IMR-90 (cell line): ENCODE data around the gene JSRP1. TPM values are rescaled to one million over a fixed set of nuclear protein-coding genes. Genes with fewer than 3 reads are reported as not detected.

ENCODE experiments used
- ATAC-seq: fragments of 200-7000 bp; cut with Tn5 transposase; 2 replicates; pipeline ENCODE4 v1.9.1; 2020; ENCODE audit warnings: low read depth, mild to moderate bottlenecking, moderate library complexity
- BruUV-seq: library from RNA; stranded (reverse); fragments of 400-500 nt; replicated peaks from 2 replicates; lab custom pipeline; 2021; lab: Mats Ljungman, UMichigan
- CTCF ChIA-PET: fragments of 300-600 bp; formaldehyde crosslinking; extraction: SDS; loops from one replicate; lab custom pipeline; 2021; ENCODE audit warnings: antibody characterized with exemption; lab: Yijun Ruan, JAX
- POLR2A ChIA-PET: fragments of 300-600 bp; sonication (Branson Sonifier 250); formaldehyde crosslinking; loops from one replicate; lab custom pipeline; 2022; ENCODE audit warnings: antibody characterized with exemption; ENCODE audit not compliant: unreplicated experiment; lab: Charles Lee
- DNase-seq: peaks from one replicate; pipeline ENCODE4 v3.0.0; 2013
- H2AFZ ChIP-seq: replicated peaks from 2 replicates; pipeline ENCODE3; 2013; ENCODE audit warnings: low read length, mild to moderate bottlenecking; ENCODE audit not compliant: poor library complexity
- H2AK5ac ChIP-seq: 2 replicates; pipeline ENCODE4 v1.6.1; 2013; ENCODE audit warnings: low read depth, low read length, inconsistent platforms
- H2AK9ac ChIP-seq: replicated peaks from 2 replicates; pipeline ENCODE3; 2013; ENCODE audit warnings: mild to moderate bottlenecking, low read depth, low read length, moderate library complexity; ENCODE audit not compliant: poor library complexity
- H2BK120ac ChIP-seq: 2 replicates; pipeline ENCODE4 v1.6.1; 2013; ENCODE audit warnings: low read depth, low read length, inconsistent platforms
- H2BK15ac ChIP-seq: 3 replicates; pipeline ENCODE4 v1.6.1; 2013; ENCODE audit warnings: low read depth, low read length, inconsistent platforms
- H2BK20ac ChIP-seq: 2 replicates; pipeline ENCODE4 v1.6.1; 2013; ENCODE audit warnings: low read depth, mild to moderate bottlenecking, inconsistent platforms, low read length, moderate library complexity
- H2BK5ac ChIP-seq: 2 replicates; pipeline ENCODE4 v1.6.1; 2013; ENCODE audit warnings: mild to moderate bottlenecking, low read depth, low read length, inconsistent platforms; ENCODE audit not compliant: poor library complexity, severe bottlenecking
- H3K14ac ChIP-seq: replicated peaks from 2 replicates; pipeline ENCODE4 v1.6.1; 2013; ENCODE audit warnings: low read depth, low read length, inconsistent platforms
- H3K18ac ChIP-seq: 2 replicates; pipeline ENCODE4 v1.6.1; 2013; ENCODE audit warnings: low read depth, low read length, control low read depth
- H3K23ac ChIP-seq: 2 replicates; pipeline ENCODE4 v1.6.1; 2013; ENCODE audit warnings: low read depth, low read length, inconsistent platforms
- H3K27ac ChIP-seq: 2 replicates; pipeline ENCODE4 v1.5.1; 2013; ENCODE audit warnings: mild to moderate bottlenecking, control low read depth, low read length; ENCODE audit not compliant: insufficient read depth
- H3K27me3 ChIP-seq: 2 replicates; pipeline ENCODE4 v1.6.1; 2013; ENCODE audit warnings: low read length; ENCODE audit not compliant: control insufficient read depth, insufficient read depth
- H3K36me3 ChIP-seq: 2 replicates; pipeline ENCODE4 v1.6.1; 2013; ENCODE audit warnings: low read length, mixed read lengths; ENCODE audit not compliant: control insufficient read depth, insufficient read depth
- H3K4ac ChIP-seq: 2 replicates; pipeline ENCODE4 v1.6.1; 2013; ENCODE audit warnings: low read depth, low read length, inconsistent platforms
- H3K4me1 ChIP-seq: 2 replicates; pipeline ENCODE4 v1.6.1; 2013; ENCODE audit warnings: low read length, mixed read lengths; ENCODE audit not compliant: control insufficient read depth, insufficient read depth
- H3K4me2 ChIP-seq: 2 replicates; pipeline ENCODE4 v1.6.1; 2013; ENCODE audit warnings: low read depth, mild to moderate bottlenecking, control low read depth, low read length, moderate library complexity
- H3K4me3 ChIP-seq: 2 replicates; pipeline ENCODE4 v1.5.1; 2013; ENCODE audit warnings: low read depth, mild to moderate bottlenecking, control low read depth, low read length, moderate library complexity; ENCODE audit not compliant: insufficient read depth
- H3K56ac ChIP-seq: 2 replicates; pipeline ENCODE4 v1.6.1; 2013; ENCODE audit warnings: low read length, inconsistent platforms; ENCODE audit not compliant: insufficient read depth; ENCODE audit errors: extremely low read depth
- H3K79me1 ChIP-seq, 2 experiments: 2 replicates each; pipeline ENCODE4 v1.6.1; 2013; ENCODE audit warnings: low read length in 2 of 2, inconsistent platforms in 1 of 2, low read depth in 1 of 2
- H3K9ac ChIP-seq: 2 replicates; pipeline ENCODE4 v1.6.1; 2013; ENCODE audit warnings: low read depth, low read length, control low read depth
- H3K9me1 ChIP-seq: 2 replicates; pipeline ENCODE4 v1.6.1; 2013; ENCODE audit warnings: low read length, inconsistent platforms; ENCODE audit not compliant: insufficient read depth
- H3K9me3 ChIP-seq: 2 replicates; pipeline ENCODE4 v1.6.1; 2013; ENCODE audit warnings: low read length; ENCODE audit not compliant: control insufficient read depth, insufficient read depth
- H4K20me1 ChIP-seq: 2 replicates; pipeline ENCODE4 v1.6.1; 2013; ENCODE audit warnings: low read length, inconsistent platforms; ENCODE audit not compliant: insufficient read depth
- H4K5ac ChIP-seq: 2 replicates; pipeline ENCODE4 v1.6.1; 2013; ENCODE audit warnings: mild to moderate bottlenecking, low read depth, low read length, control low read depth
- H4K8ac ChIP-seq, 2 experiments: 2 replicates each; pipeline ENCODE4 v1.6.1; 2013; ENCODE audit warnings: low read depth in 2 of 2, low read length in 2 of 2, control low read depth in 1 of 2, inconsistent platforms in 1 of 2
- H4K91ac ChIP-seq: 2 replicates; pipeline ENCODE4 v1.6.1; 2013; ENCODE audit warnings: low read depth, low read length, inconsistent platforms; ENCODE audit not compliant: insufficient read depth
- BHLHE40 ChIP-seq: fragments of 150-350 bp; IDR thresholded peaks from 2 replicates; pipeline ENCODE4 v1.6.1; 2016; ENCODE audit warnings: mild to moderate bottlenecking, low read depth, low read length
- CEBPB ChIP-seq: IDR thresholded peaks from 2 replicates; pipeline ENCODE4 v1.6.1; 2012; ENCODE audit warnings: low read depth, low read length, improper control_type of control experiment
- CHD1 ChIP-seq: IDR thresholded peaks from 2 replicates; pipeline ENCODE4 v1.6.1; 2012; ENCODE audit warnings: low read depth, low read length, improper control_type of control experiment
- CTCF ChIP-seq: conservative IDR thresholded peaks from 2 replicates; pipeline ENCODE4 v1.5.1; 2012; ENCODE audit warnings: mild to moderate bottlenecking, low read depth, low read length, improper control_type of control experiment
- ELK1 ChIP-seq: fragments of 150-350 bp; IDR thresholded peaks from 2 replicates; pipeline ENCODE4 v1.6.1; 2016; ENCODE audit warnings: low read depth, mild to moderate bottlenecking, low read length, moderate library complexity, borderline replicate concordance
- FOS ChIP-seq: fragments of 150-350 bp; IDR thresholded peaks from 2 replicates; pipeline ENCODE4 v1.6.1; 2016; ENCODE audit warnings: low read depth, low read length
- MAFK ChIP-seq: IDR thresholded peaks from 2 replicates; pipeline ENCODE4 v1.6.1; 2012; ENCODE audit warnings: low read depth, low read length, improper control_type of control experiment
- MAZ ChIP-seq: IDR thresholded peaks from 2 replicates; pipeline ENCODE4 v1.6.1; 2012; ENCODE audit warnings: low read depth, mild to moderate bottlenecking, low read length, improper control_type of control experiment, moderate library complexity, borderline replicate concordance
- MXI1 ChIP-seq: IDR thresholded peaks from 2 replicates; pipeline ENCODE4 v1.6.1; 2012; ENCODE audit warnings: low read depth, mild to moderate bottlenecking, low read length, moderate library complexity, borderline replicate concordance
- NFE2L2 ChIP-seq: fragments of 150-350 bp; IDR thresholded peaks from 2 replicates; pipeline ENCODE4 v1.6.1; 2016; ENCODE audit warnings: low read depth, mild to moderate bottlenecking, low read length
- POLR2A ChIP-seq: IDR thresholded peaks from 2 replicates; pipeline ENCODE4 v1.6.1; 2012; ENCODE audit warnings: mild to moderate bottlenecking, low read depth, low read length
- RAD21 ChIP-seq: IDR thresholded peaks from 2 replicates; pipeline ENCODE4 v1.6.1; 2012; ENCODE audit warnings: low read length, improper control_type of control experiment
- RCOR1 ChIP-seq: IDR thresholded peaks from 2 replicates; pipeline ENCODE4 v1.6.1; 2012; ENCODE audit warnings: mild to moderate bottlenecking, low read length, improper control_type of control experiment; ENCODE audit not compliant: insufficient replicate concordance
- RFX5 ChIP-seq: IDR thresholded peaks from 2 replicates; pipeline ENCODE4 v1.8.0; 2012; ENCODE audit warnings: low read depth, mild to moderate bottlenecking, low read length, moderate library complexity
- SMC3 ChIP-seq: fragments of 150-350 bp; IDR thresholded peaks from 2 replicates; pipeline ENCODE4 v1.6.1; 2016; ENCODE audit warnings: low read depth, mild to moderate bottlenecking, antibody characterized with exemption, low read length, moderate library complexity
- USF2 ChIP-seq: fragments of 150-350 bp; IDR thresholded peaks from 2 replicates; pipeline ENCODE4 v1.6.1; 2017; ENCODE audit warnings: mild to moderate bottlenecking, antibody characterized with exemption, low read length, low read depth
- WGBS, 2 experiments: methylation state at CpG; one replicate each; pipeline versions ENCODE4 v1.1.5 to v1.1.7; 2013; ENCODE audit warnings: missing lambda C conversion rate in 2 of 2; ENCODE audit not compliant: insufficient read length in 1 of 2; ENCODE audit errors: extremely low coverage in 2 of 2; 5-methylcytosine and 5-hydroxymethylcytosine counted together
- dilution Hi-C: fragments of 300-500 bp; cut with HindIII; formaldehyde crosslinking; loops from one replicate; pipeline ENCODE4 v1.14.3; 2018; ENCODE audit warnings: low sequenced_read_pairs; ENCODE audit not compliant: unreplicated experiment
- in situ Hi-C: fragments of 300-500 bp; cut with MboI; formaldehyde crosslinking; loops from 3 replicates; pipeline ENCODE4 v1.14.3; 2019; ENCODE audit warnings: low sequenced_read_pairs, inconsistent platforms, mixed read lengths
- intact Hi-C: fragments of 100-400 bp; cut with micrococcal nuclease; formaldehyde crosslinking; loops from 2 replicates; pipeline ENCODE4 v1.10.0; 2022
- polyA plus RNA-seq, 3 experiments: library from polyadenylated mRNA; depleted of rRNA; stranded (reverse); fragments of >200 nt; gene quantifications; 2 replicates each; pipeline ENCODE4 v1.2.3, GENCODE V29; 2012; ENCODE audit warnings: low replicate concordance in 1 of 3
- total RNA-seq: library from RNA; depleted of rRNA; stranded (reverse); fragments of >200 nt; gene quantifications from 2 replicates; pipeline ENCODE4 v1.2.3, GENCODE V29; 2012

The JSRP1 gene
- total and polyA plus RNA-seq, 2 of the 4 experiments (the other 2 are of a cell fraction) = not detected

- CTCF ChIA-PET = no interaction called here
- in situ Hi-C loops (no loop called here), intact Hi-C loops (no loop called here), dilution Hi-C loops (no loop called here)
- TF ChIP-seq RFX5 = no peak
- TF ChIP-seq SMC3 = no peak
- no peak for TF ChIP-seq MXI1
- TF ChIP-seq ELK1 = no peak
- no peak for TF ChIP-seq CTCF
- TF ChIP-seq POLR2A = no peak
- no peak for TF ChIP-seq USF2
- TF ChIP-seq RAD21 = no peak
- no peak for TF ChIP-seq CEBPB
- no peak for TF ChIP-seq BHLHE40
- TF ChIP-seq NFE2L2 = no peak
- no peak for TF ChIP-seq MAZ
- TF ChIP-seq MAFK = no peak
- TF ChIP-seq FOS = no peak
- no peak for TF ChIP-seq RCOR1
- TF ChIP-seq CHD1 = no peak
- Histone ChIP-seq H2AFZ (no peak overlapping the region), H3K9me3 (no peaks in the 10 kb centered on the region), H3K36me3 (peaks cover 71% of the 10 kb centered on the region), H4K20me1 (peaks cover 8% of the 10 kb centered on the region; the same call in 1 of the 2 replicates), H2BK15ac (no peak overlapping the region), H3K4me3 (no peak overlapping the region), H3K27me3 (no peaks in the 10 kb centered on the region), H3K23ac (no peak overlapping the region), H3K14ac (no peak overlapping the region), H3K4me1 (no peaks in the 10 kb centered on the region), H2BK5ac (no peak overlapping the region), H3K4me2 (no peak overlapping the region), H3K79me1 (peaks cover 6 to 28% of the 10 kb centered on the region in 2 experiments; a peak in 3 of 4 replicates), H3K27ac (no peak overlapping the region), H3K9me1 (no peaks in the 10 kb centered on the region), H4K8ac (no peak overlapping the region), H3K9ac (no peak overlapping the region), H2BK120ac (no peak overlapping the region), H4K91ac (no peak overlapping the region), H3K18ac (no peak overlapping the region), H4K5ac (no peak overlapping the region), H2AK9ac (no peak overlapping the region), H2BK20ac (no peak overlapping the region), H3K4ac (no peak overlapping the region), H2AK5ac (no peak overlapping the region), H3K56ac (no peak overlapping the region)
- DNase-seq (peak; percentile 35), ATAC-seq (peak; percentile 24)
- WGBS, 2 experiments = 89% methylated on average over 9 of the region's 20 CpGs; no CpG with 5 or more reads in 1 of the 2 experiments
- no TSS peak for BruUV-seq
- POLR2A ChIA-PET = no interaction called here
These were observed 34.9 kb downstream of the JSRP1 start for GRCh38 chr19:2221250-2221831.
